Keratinocyte (primary cell): ENCODE data around the gene DPPA4. TPM values are rescaled to one million over a fixed set of nuclear protein-coding genes. Genes with fewer than 3 reads are reported as not detected.

Source experiments
- DNase-seq: peaks from one replicate; pipeline ENCODE4 v3.0.0-alpha.2; 2011; ENCODE audit warnings: low read depth, missing footprints, low spot score
- FAIRE-seq: peaks from 2 replicates; lab custom pipeline; 2011; peaks lifted over from hg19 to GRCh38; lab: Jason Lieb, UNC
- H2AFZ ChIP-seq: 2 replicates; pipeline ENCODE4 v1.6.0; 2012; ENCODE audit warnings: low read length, control low read depth, inconsistent platforms; ENCODE audit not compliant: control insufficient read depth
- H3K27ac ChIP-seq: 2 replicates; pipeline ENCODE4 v1.5.1; 2011; ENCODE audit warnings: low read length; ENCODE audit not compliant: control insufficient read depth, insufficient read depth
- H3K27me3 ChIP-seq: 3 replicates; pipeline ENCODE4 v1.6.0; 2011; ENCODE audit warnings: low read length; ENCODE audit not compliant: control insufficient read depth, insufficient read depth; ENCODE audit errors: extremely low read depth
- H3K36me3 ChIP-seq, 2 experiments: 2 replicates in 1 of 2; 3 replicates in 1 of 2; pipeline ENCODE4 v1.5.1; 2011; ENCODE audit warnings: low read length in 2 of 2, mild to moderate bottlenecking in 1 of 2; ENCODE audit not compliant: control insufficient read depth in 2 of 2, insufficient read depth in 2 of 2; ENCODE audit errors: extremely low read depth in 1 of 2
- H3K4me1 ChIP-seq: 3 replicates; pipeline ENCODE4 v1.5.1; 2011; ENCODE audit warnings: low read length; ENCODE audit not compliant: control insufficient read depth, insufficient read depth; ENCODE audit errors: extremely low read depth
- H3K4me2 ChIP-seq: 3 replicates; pipeline ENCODE4 v1.6.0; 2011; ENCODE audit warnings: low read depth, low read length; ENCODE audit not compliant: control insufficient read depth, insufficient read depth; ENCODE audit errors: extremely low read depth
- H3K4me3 ChIP-seq, 3 experiments: fragments of 200-600 bp in 1 of 3; sonication (generic) in 1 of 3; 2 replicates in 2 of 3; 3 replicates in 1 of 3; pipeline ENCODE4 v1.5.1; 2011 to 2016; ENCODE audit warnings: low read length in 3 of 3, mild to moderate bottlenecking in 3 of 3, control low read depth in 2 of 3, inconsistent platforms in 1 of 3, low read depth in 1 of 3, mixed read lengths in 1 of 3, mixed run types in 1 of 3, moderate library complexity in 1 of 3; ENCODE audit not compliant: control insufficient read depth in 2 of 3, insufficient read depth in 2 of 3; ENCODE audit errors: extremely low read depth in 1 of 3
- H3K79me2 ChIP-seq: 2 replicates; pipeline ENCODE4 v1.6.0; 2012; ENCODE audit warnings: low read length; ENCODE audit not compliant: control insufficient read depth, insufficient read depth
- H3K9ac ChIP-seq: 3 replicates; pipeline ENCODE4 v1.6.0; 2011; ENCODE audit warnings: low read length; ENCODE audit not compliant: control insufficient read depth, insufficient read depth; ENCODE audit errors: extremely low read depth
- H3K9me1 ChIP-seq: 3 replicates; pipeline ENCODE4 v1.6.0; 2011; ENCODE audit warnings: low read length; ENCODE audit not compliant: control insufficient read depth, insufficient read depth; ENCODE audit errors: extremely low read depth
- H3K9me3 ChIP-seq: 2 replicates; pipeline ENCODE4 v1.5.1; 2012; ENCODE audit warnings: low read depth, low read length; ENCODE audit not compliant: control insufficient read depth
- H4K20me1 ChIP-seq: 3 replicates; pipeline ENCODE4 v1.6.0; 2011; ENCODE audit warnings: low read length; ENCODE audit not compliant: control insufficient read depth, insufficient read depth; ENCODE audit errors: extremely low read depth
- EZH2 ChIP-seq: IDR thresholded peaks from one replicate; pipeline ENCODE4 v1.6.1; 2012; ENCODE audit warnings: inconsistent platforms, mild to moderate bottlenecking, low read length, moderate library complexity
- dilution Hi-C: fragments of 300-500 bp; cut with MboI; formaldehyde crosslinking; loops from one replicate; pipeline ENCODE4 v1.7.0; 2020; ENCODE audit warnings: low sequenced_read_pairs; ENCODE audit not compliant: extremely low pct_ligation_motif_present
- polyA plus RNA-seq, 5 experiments: library from polyadenylated mRNA; depleted of rRNA in 3 of 5; stranded (reverse) in 3 of 5; stranded (forward) in 1 of 5; unstranded in 1 of 5; fragments of >200 nt; gene quantifications; 1 replicate in 1 of 5; 2 replicates in 3 of 5; 3 replicates in 1 of 5; pipeline versions ENCODE4 v1.2.1 to v1.2.3, GENCODE V29; 2011 to 2012; ENCODE audit warnings: missing spikeins in 2 of 5, low read depth in 1 of 5, low replicate concordance in 1 of 5
- TF ChIP-seq, protein P1 (sequence below), 3 experiments: IDR thresholded peaks in 1 of 3; conservative IDR thresholded peaks in 1 of 3; optimal IDR thresholded peaks in 1 of 3; 2 replicates in 2 of 3; 3 replicates in 1 of 3; pipeline versions ENCODE3 to v1.5.1; 2011; ENCODE audit warnings: low read length in 3 of 3, mild to moderate bottlenecking in 3 of 3, moderate library complexity in 2 of 3, control low read depth in 1 of 3, inconsistent platforms in 1 of 3; ENCODE audit not compliant: insufficient read depth in 2 of 3; ENCODE audit errors: extremely low read depth in 1 of 3

The DPPA4 gene
- polyA plus RNA-seq, 1 donor (not counting 4 experiments of a cell fraction or from before 2014, with no cell fraction given): not detected

GRCh38 chr3:109346099-109346498 lies 8.8 kb upstream of the DPPA4 start:
- FAIRE-seq (no peak), DNase-seq (no peak)
- no peaks in the 10 kb centered on the region for H4K20me1 ChIP-seq
- no peaks in the 10 kb centered on the region for H3K36me3 ChIP-seq
- no peak overlapping the region for H2AFZ ChIP-seq
- no peaks in the 10 kb centered on the region for H3K4me1 ChIP-seq
- no peak overlapping the region for H3K27ac ChIP-seq
- no peaks in the 10 kb centered on the region for H3K27me3 ChIP-seq
- H3K79me2 ChIP-seq: no peaks in the 10 kb centered on the region
- H3K4me3 ChIP-seq: no peak overlapping the region
- H3K9me1 ChIP-seq: no peaks in the 10 kb centered on the region
- dilution Hi-C loops: no loop called here
- no peak overlapping the region for H3K4me2 ChIP-seq
- TF ChIP-seq, protein P1, sequence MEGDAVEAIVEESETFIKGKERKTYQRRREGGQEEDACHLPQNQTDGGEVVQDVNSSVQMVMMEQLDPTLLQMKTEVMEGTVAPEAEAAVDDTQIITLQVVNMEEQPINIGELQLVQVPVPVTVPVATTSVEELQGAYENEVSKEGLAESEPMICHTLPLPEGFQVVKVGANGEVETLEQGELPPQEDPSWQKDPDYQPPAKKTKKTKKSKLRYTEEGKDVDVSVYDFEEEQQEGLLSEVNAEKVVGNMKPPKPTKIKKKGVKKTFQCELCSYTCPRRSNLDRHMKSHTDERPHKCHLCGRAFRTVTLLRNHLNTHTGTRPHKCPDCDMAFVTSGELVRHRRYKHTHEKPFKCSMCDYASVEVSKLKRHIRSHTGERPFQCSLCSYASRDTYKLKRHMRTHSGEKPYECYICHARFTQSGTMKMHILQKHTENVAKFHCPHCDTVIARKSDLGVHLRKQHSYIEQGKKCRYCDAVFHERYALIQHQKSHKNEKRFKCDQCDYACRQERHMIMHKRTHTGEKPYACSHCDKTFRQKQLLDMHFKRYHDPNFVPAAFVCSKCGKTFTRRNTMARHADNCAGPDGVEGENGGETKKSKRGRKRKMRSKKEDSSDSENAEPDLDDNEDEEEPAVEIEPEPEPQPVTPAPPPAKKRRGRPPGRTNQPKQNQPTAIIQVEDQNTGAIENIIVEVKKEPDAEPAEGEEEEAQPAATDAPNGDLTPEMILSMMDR (optimal IDR thresholded peaks at IDR 0.05 in 1 of 3, IDR thresholded peaks at IDR 0.05 in 1 of 3, conservative IDR thresholded peaks at IDR 0.05 in 1 of 3; ENCODE audit: extremely low read depth in 1 of 3, insufficient read depth in 2 of 3, low read length in 3 of 3): no peak
- H3K9ac ChIP-seq: no peak overlapping the region
- H3K9me3 ChIP-seq: no peaks in the 10 kb centered on the region

- H2AFZ ChIP-seq: no peak overlapping the region
- no peak overlapping the region for H3K9ac ChIP-seq
- dilution Hi-C loops: no loop called here
- H3K79me2 ChIP-seq: no peaks in the 10 kb centered on the region
- H3K9me3 ChIP-seq: no peaks in the 10 kb centered on the region
- H3K27ac ChIP-seq: no peak overlapping the region
- H3K27me3 ChIP-seq: no peaks in the 10 kb centered on the region
- H4K20me1 ChIP-seq: no peaks in the 10 kb centered on the region
- H3K4me1 ChIP-seq: no peaks in the 10 kb centered on the region
- no peak overlapping the region for H3K4me2 ChIP-seq
- no peak overlapping the region for H3K4me3 ChIP-seq
- DNase-seq (no peak), FAIRE-seq (no peak)
- no peaks in the 10 kb centered on the region for H3K36me3 ChIP-seq
- H3K9me1 ChIP-seq: no peaks in the 10 kb centered on the region
- TF ChIP-seq EZH2: no peak
- TF ChIP-seq, protein P1 (optimal IDR thresholded peaks at IDR 0.05 in 1 of 3, IDR thresholded peaks at IDR 0.05 in 1 of 3, conservative IDR thresholded peaks at IDR 0.05 in 1 of 3; ENCODE audit: extremely low read depth in 1 of 3, insufficient read depth in 2 of 3, low read length in 3 of 3): no peak
These were observed 2.6 kb upstream of the DPPA4 start for GRCh38 chr3:109339714-109340648.
